ENCODE data around the gene PRR23C. TPM values are rescaled to one million over a fixed set of nuclear protein-coding genes. Genes with fewer than 3 reads are reported as not detected.

Gene PRR23C
- total and polyA plus RNA-seq, 2 experiments from 2014 or later: not detected

GRCh38 chr3:139084176-139084575 lies 39.5 kb upstream of the PRR23C start:
- H4K20me1 ChIP-seq (replicated peaks; ENCODE audit: insufficient read depth): no peaks in the 10 kb centered on the region
- no peak overlapping the region for H3K4me2 ChIP-seq
- H3K27me3 Mint-ChIP-seq (ENCODE audit: insufficient read depth, low read depth, poor library complexity): no peaks in the 10 kb centered on the region
- H3K27me3 ChIP-seq (ENCODE audit: insufficient read depth): no peaks in the 10 kb centered on the region
- DNase-seq (ENCODE audit: low spot score) (no peak), ATAC-seq (no peak)
- no peaks in the 10 kb centered on the region for H3K79me2 ChIP-seq (replicated peaks; ENCODE audit: insufficient read depth)
- H3K27ac Mint-ChIP-seq: no peak overlapping the region
- TF ChIP-seq JUNB (IDR thresholded peaks at IDR 0.05; ENCODE audit: unreplicated experiment): no peak
- TF ChIP-seq, protein P1, sequence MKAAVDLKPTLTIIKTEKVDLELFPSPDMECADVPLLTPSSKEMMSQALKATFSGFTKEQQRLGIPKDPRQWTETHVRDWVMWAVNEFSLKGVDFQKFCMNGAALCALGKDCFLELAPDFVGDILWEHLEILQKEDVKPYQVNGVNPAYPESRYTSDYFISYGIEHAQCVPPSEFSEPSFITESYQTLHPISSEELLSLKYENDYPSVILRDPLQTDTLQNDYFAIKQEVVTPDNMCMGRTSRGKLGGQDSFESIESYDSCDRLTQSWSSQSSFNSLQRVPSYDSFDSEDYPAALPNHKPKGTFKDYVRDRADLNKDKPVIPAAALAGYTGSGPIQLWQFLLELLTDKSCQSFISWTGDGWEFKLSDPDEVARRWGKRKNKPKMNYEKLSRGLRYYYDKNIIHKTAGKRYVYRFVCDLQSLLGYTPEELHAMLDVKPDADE (IDR thresholded peaks at IDR 0.05): no peak
- TF ChIP-seq POLR2AphosphoS5 (IDR thresholded peaks at IDR 0.05; ENCODE audit: low read depth): no peak
- TF ChIP-seq REST (IDR thresholded peaks at IDR 0.05; ENCODE audit: unreplicated experiment): no peak
- no peak for TF ChIP-seq EZH2 (IDR thresholded peaks at IDR 0.05; ENCODE audit: low read depth, unreplicated experiment)
- TF ChIP-seq CREB1 (CRISPR knock-in tag; IDR thresholded peaks at IDR 0.05; ENCODE audit: low read depth): no peak
- H3K4me3 ChIP-seq: no peak overlapping the region
- no peaks in the 10 kb centered on the region for H3K4me1 ChIP-seq (ENCODE audit: insufficient read depth)
- H3F3A ChIP-seq (replicated peaks; ENCODE audit: low read depth): no peaks in the 10 kb centered on the region
- H3K36me3 ChIP-seq (ENCODE audit: insufficient read depth): no peaks in the 10 kb centered on the region
- H3K4me3 Mint-ChIP-seq: no peak overlapping the region
- no peaks in the 10 kb centered on the region for H3K9me3 Mint-ChIP-seq
- no peak overlapping the region for H2AFZ ChIP-seq
- no peak overlapping the region for H3K27ac ChIP-seq (ENCODE audit: low read depth)
- H3K9me2 ChIP-seq (ENCODE audit: insufficient read depth): no peaks in the 10 kb centered on the region
- H3K36me3 Mint-ChIP-seq (ENCODE audit: low read depth): no peaks in the 10 kb centered on the region
- no peaks in the 10 kb centered on the region for H3K4me1 Mint-ChIP-seq

DNA sequence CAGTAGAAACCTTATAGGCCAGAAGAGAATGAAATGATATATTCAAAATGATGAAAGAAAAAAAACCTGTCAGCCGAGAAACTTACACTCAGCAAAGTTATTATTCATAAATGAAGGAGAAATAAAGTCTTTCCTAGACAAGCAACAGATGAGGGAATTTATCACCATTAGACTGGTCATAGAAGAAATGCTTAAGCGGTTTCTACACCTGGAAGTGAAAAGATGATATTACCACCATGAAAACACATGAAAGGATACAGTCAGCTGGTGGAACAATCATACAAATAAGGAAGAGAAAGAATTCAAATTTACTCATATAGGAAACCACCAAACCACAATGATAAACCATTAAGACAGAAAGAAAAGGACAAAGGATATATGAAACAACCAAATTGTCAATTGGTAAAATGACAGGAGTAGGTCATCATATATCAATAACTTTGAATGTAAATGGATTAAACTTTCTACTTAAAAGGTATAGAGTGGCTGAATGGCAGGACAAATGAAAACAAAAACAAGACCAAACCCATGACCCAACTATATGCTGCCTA lies 29.9 kb upstream of the PRR23C start:
- DNase-seq (ENCODE audit: low spot score): no peak
- H3K36me3 Mint-ChIP-seq (ENCODE audit: low read depth): no peaks in the 10 kb centered on the region
- H3K27me3 ChIP-seq (ENCODE audit: insufficient read depth): no peaks in the 10 kb centered on the region
- H3K9me2 ChIP-seq (ENCODE audit: insufficient read depth): no peaks in the 10 kb centered on the region
- H3K4me3 Mint-ChIP-seq: no peak overlapping the region
- no peak for ATAC-seq
- H3K27ac Mint-ChIP-seq: no peak overlapping the region
- H3K27me3 Mint-ChIP-seq (ENCODE audit: insufficient read depth, low read depth, poor library complexity): peaks cover 3% of the 10 kb centered on the region
- H2AFZ ChIP-seq: no peak overlapping the region
- H3K36me3 ChIP-seq (ENCODE audit: insufficient read depth): no peaks in the 10 kb centered on the region
- no peak overlapping the region for H3K27ac ChIP-seq (ENCODE audit: low read depth)
- H3K4me1 Mint-ChIP-seq: no peaks in the 10 kb centered on the region
- no peaks in the 10 kb centered on the region for H3F3A ChIP-seq (replicated peaks; ENCODE audit: low read depth)
- H3K4me3 ChIP-seq: no peak overlapping the region
- no peaks in the 10 kb centered on the region for H3K79me2 ChIP-seq (replicated peaks; ENCODE audit: insufficient read depth)
- H4K20me1 ChIP-seq (replicated peaks; ENCODE audit: insufficient read depth): no peaks in the 10 kb centered on the region
- H3K4me1 ChIP-seq (ENCODE audit: insufficient read depth): no peaks in the 10 kb centered on the region
- peaks cover 11% of the 10 kb centered on the region for H3K9me3 Mint-ChIP-seq
- H3K4me2 ChIP-seq: no peak overlapping the region
- TF ChIP-seq EZH2 (IDR thresholded peaks at IDR 0.05; ENCODE audit: low read depth, unreplicated experiment) (no peak), ZNF331 (CRISPR knock-in tag; IDR thresholded peaks at IDR 0.05; ENCODE audit: low read depth) (no peak), CREB1 (CRISPR knock-in tag; IDR thresholded peaks at IDR 0.05; ENCODE audit: low read depth) (no peak), JUNB (IDR thresholded peaks at IDR 0.05; ENCODE audit: unreplicated experiment) (no peak), EZH2phosphoT487 (IDR thresholded peaks at IDR 0.05; ENCODE audit: unreplicated experiment) (no peak), ZNF114 (CRISPR knock-in tag; IDR thresholded peaks at IDR 0.05) (no peak)
- TF ChIP-seq, protein P2, sequence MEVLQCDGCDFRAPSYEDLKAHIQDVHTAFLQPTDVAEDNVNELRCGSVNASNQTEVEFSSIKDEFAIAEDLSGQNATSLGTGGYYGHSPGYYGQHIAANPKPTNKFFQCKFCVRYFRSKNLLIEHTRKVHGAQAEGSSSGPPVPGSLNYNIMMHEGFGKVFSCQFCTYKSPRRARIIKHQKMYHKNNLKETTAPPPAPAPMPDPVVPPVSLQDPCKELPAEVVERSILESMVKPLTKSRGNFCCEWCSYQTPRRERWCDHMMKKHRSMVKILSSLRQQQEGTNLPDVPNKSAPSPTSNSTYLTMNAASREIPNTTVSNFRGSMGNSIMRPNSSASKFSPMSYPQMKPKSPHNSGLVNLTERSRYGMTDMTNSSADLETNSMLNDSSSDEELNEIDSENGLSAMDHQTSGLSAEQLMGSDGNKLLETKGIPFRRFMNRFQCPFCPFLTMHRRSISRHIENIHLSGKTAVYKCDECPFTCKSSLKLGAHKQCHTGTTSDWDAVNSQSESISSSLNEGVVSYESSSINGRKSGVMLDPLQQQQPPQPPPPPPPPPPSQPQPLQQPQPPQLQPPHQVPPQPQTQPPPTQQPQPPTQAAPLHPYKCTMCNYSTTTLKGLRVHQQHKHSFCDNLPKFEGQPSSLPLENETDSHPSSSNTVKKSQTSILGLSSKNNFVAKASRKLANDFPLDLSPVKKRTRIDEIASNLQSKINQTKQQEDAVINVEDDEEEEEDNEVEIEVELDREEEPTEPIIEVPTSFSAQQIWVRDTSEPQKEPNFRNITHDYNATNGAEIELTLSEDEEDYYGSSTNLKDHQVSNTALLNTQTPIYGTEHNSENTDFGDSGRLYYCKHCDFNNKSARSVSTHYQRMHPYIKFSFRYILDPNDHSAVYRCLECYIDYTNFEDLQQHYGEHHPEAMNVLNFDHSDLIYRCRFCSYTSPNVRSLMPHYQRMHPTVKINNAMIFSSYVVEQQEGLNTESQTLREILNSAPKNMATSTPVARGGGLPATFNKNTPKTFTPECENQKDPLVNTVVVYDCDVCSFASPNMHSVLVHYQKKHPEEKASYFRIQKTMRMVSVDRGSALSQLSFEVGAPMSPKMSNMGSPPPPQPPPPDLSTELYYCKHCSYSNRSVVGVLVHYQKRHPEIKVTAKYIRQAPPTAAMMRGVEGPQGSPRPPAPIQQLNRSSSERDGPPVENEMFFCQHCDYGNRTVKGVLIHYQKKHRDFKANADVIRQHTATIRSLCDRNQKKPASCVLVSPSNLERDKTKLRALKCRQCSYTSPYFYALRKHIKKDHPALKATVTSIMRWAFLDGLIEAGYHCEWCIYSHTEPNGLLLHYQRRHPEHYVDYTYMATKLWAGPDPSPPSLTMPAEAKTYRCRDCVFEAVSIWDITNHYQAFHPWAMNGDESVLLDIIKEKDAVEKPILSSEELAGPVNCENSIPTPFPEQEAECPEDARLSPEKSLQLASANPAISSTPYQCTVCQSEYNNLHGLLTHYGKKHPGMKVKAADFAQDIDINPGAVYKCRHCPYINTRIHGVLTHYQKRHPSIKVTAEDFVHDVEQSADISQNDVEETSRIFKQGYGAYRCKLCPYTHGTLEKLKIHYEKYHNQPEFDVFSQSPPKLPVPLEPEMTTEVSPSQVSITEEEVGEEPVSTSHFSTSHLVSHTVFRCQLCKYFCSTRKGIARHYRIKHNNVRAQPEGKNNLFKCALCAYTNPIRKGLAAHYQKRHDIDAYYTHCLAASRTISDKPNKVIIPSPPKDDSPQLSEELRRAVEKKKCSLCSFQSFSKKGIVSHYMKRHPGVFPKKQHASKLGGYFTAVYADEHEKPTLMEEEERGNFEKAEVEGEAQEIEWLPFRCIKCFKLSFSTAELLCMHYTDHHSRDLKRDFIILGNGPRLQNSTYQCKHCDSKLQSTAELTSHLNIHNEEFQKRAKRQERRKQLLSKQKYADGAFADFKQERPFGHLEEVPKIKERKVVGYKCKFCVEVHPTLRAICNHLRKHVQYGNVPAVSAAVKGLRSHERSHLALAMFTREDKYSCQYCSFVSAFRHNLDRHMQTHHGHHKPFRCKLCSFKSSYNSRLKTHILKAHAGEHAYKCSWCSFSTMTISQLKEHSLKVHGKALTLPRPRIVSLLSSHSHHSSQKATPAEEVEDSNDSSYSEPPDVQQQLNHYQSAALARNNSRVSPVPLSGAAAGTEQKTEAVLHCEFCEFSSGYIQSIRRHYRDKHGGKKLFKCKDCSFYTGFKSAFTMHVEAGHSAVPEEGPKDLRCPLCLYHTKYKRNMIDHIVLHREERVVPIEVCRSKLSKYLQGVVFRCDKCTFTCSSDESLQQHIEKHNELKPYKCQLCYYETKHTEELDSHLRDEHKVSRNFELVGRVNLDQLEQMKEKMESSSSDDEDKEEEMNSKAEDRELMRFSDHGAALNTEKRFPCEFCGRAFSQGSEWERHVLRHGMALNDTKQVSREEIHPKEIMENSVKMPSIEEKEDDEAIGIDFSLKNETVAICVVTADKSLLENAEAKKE (CRISPR knock-in tag; IDR thresholded peaks at IDR 0.05): no peak

All from GM23338 (cell line).